Nephron (organoid): ENCODE measurements around the gene SLC36A3.

Experiments used
- H3K27ac Mint-ChIP-seq, 3 experiments: 2 replicates each; pipeline ENCODE4 v1.8.0; 2020; ENCODE audit warnings: mixed read lengths in 3 of 3, mild to moderate bottlenecking in 2 of 3, moderate library complexity in 1 of 3
- H3K27me3 Mint-ChIP-seq: 2 replicates; pipeline ENCODE4 v1.8.0; 2021; ENCODE audit warnings: low read depth, mild to moderate bottlenecking, moderate library complexity, mixed read lengths
- H3K36me3 Mint-ChIP-seq: 2 replicates; pipeline ENCODE4 v1.8.0; 2020; ENCODE audit warnings: low read depth, mixed read lengths
- H3K4me1 Mint-ChIP-seq: 2 replicates; pipeline ENCODE4 v1.8.0; 2020; ENCODE audit warnings: mixed read lengths
- H3K4me3 Mint-ChIP-seq, 3 experiments: 2 replicates each; pipeline ENCODE4 v1.8.0; 2020; ENCODE audit warnings: mild to moderate bottlenecking in 3 of 3, mixed read lengths in 3 of 3, moderate library complexity in 2 of 3
- H3K9me3 Mint-ChIP-seq: 2 replicates; pipeline ENCODE4 v1.8.0; 2020; ENCODE audit warnings: mixed read lengths
- CTCF ChIP-seq, 3 experiments: fragments of 200-600 bp; sonication (generic); IDR thresholded peaks; one replicate each; pipeline ENCODE4 v1.5.0; 2021; ENCODE audit warnings: antibody characterized with exemption in 3 of 3; ENCODE audit not compliant: unreplicated experiment in 3 of 3

The SLC36A3 gene

GRCh38 chr5:151249281-151249680 is 54.3 kb downstream of the SLC36A3 start:
- H3K4me3 Mint-ChIP-seq: peak overlapping the region in 1 of 3 experiments; percentile 26
- TF ChIP-seq CTCF (IDR thresholded peaks at IDR 0.05; ENCODE audit: unreplicated experiment in 3 of 3): no peak
- H3K36me3 Mint-ChIP-seq: no peaks in the 10 kb centered on the region
- H3K27me3 Mint-ChIP-seq: peaks cover 8% of the 10 kb centered on the region
- H3K9me3 Mint-ChIP-seq: no peaks in the 10 kb centered on the region
- peaks cover 8% of the 10 kb centered on the region for H3K4me1 Mint-ChIP-seq
- no peak overlapping the region for H3K27ac Mint-ChIP-seq

- Mint-ChIP-seq H3K4me1 (peaks cover 4% of the 10 kb centered on the region), H3K4me3 (no peak overlapping the region), H3K36me3 (no peaks in the 10 kb centered on the region), H3K9me3 (no peaks in the 10 kb centered on the region), H3K27ac (no peak overlapping the region), H3K27me3 (peaks cover 8% of the 10 kb centered on the region)
- TF ChIP-seq CTCF (IDR thresholded peaks at IDR 0.05; ENCODE audit: unreplicated experiment in 3 of 3): no peak
Observed at GRCh38 chr5:151248651-151249050, 54.9 kb downstream of the SLC36A3 start.

GRCh38 chr5:151245680-151246219 is 57.8 kb downstream of the SLC36A3 start:
- TF ChIP-seq CTCF (IDR thresholded peaks at IDR 0.05; ENCODE audit: unreplicated experiment in 3 of 3): no peak
- peaks cover 13% of the 10 kb centered on the region for H3K27me3 Mint-ChIP-seq
- H3K9me3 Mint-ChIP-seq: no peaks in the 10 kb centered on the region
- H3K4me3 Mint-ChIP-seq: no peak overlapping the region
- H3K4me1 Mint-ChIP-seq: no peaks in the 10 kb centered on the region
- H3K36me3 Mint-ChIP-seq: no peaks in the 10 kb centered on the region
- H3K27ac Mint-ChIP-seq: no peak overlapping the region

GRCh38 chr5:151244206-151244605 is 59.4 kb downstream of the SLC36A3 start:
- Mint-ChIP-seq H3K27me3 (peaks cover 17% of the 10 kb centered on the region), H3K4me3 (no peak overlapping the region), H3K4me1 (peaks cover 3% of the 10 kb centered on the region), H3K36me3 (no peaks in the 10 kb centered on the region), H3K9me3 (peaks cover 3% of the 10 kb centered on the region), H3K27ac (no peak overlapping the region)
- no peak for TF ChIP-seq CTCF (IDR thresholded peaks at IDR 0.05; ENCODE audit: unreplicated experiment in 3 of 3)

- H3K9me3 Mint-ChIP-seq: peaks cover 3% of the 10 kb centered on the region
- H3K36me3 Mint-ChIP-seq: no peaks in the 10 kb centered on the region
- no peak overlapping the region for H3K27ac Mint-ChIP-seq
- H3K4me1 Mint-ChIP-seq: peaks cover 9% of the 10 kb centered on the region
- TF ChIP-seq CTCF (IDR thresholded peaks at IDR 0.05; ENCODE audit: unreplicated experiment in 3 of 3): no peak
- peaks cover 16% of the 10 kb centered on the region for H3K27me3 Mint-ChIP-seq
- no peak overlapping the region for H3K4me3 Mint-ChIP-seq
Observed at GRCh38 chr5:151243564-151243963, 60.0 kb downstream of the SLC36A3 start.

- Mint-ChIP-seq H3K27ac (no peak overlapping the region), H3K9me3 (peaks cover 3% of the 10 kb centered on the region), H3K4me3 (no peak overlapping the region), H3K36me3 (no peaks in the 10 kb centered on the region), H3K27me3 (peaks cover 20% of the 10 kb centered on the region), H3K4me1 (peaks cover 14% of the 10 kb centered on the region)
- TF ChIP-seq CTCF (IDR thresholded peaks at IDR 0.05; ENCODE audit: unreplicated experiment in 3 of 3): no peak
Observed at GRCh38 chr5:151243127-151243526, 60.4 kb downstream of the SLC36A3 start.
